HepG2 (cell line): ENCODE results near the gene RNF149. TPM values are rescaled to one million over a fixed set of nuclear protein-coding genes. Genes with fewer than 3 reads are reported as not detected.
A peak's percentile ranks its signal among the peaks of the same experiment; 100 is the strongest.

Source experiments
- ARNTL ChIP-seq: sonication (generic); formaldehyde crosslinking; IDR thresholded peaks from 2 replicates; pipeline ENCODE4 v1.4.0; 2020; ENCODE audit warnings: mild to moderate bottlenecking, missing genetic modification reagents
- HMGXB3 ChIP-seq: sonication (generic); formaldehyde crosslinking; IDR thresholded peaks from 2 replicates; pipeline ENCODE4 v1.4.0; 2020; ENCODE audit warnings: missing genetic modification reagents, borderline replicate concordance
- HOXA7 ChIP-seq: sonication (generic); formaldehyde crosslinking; IDR thresholded peaks from 2 replicates; pipeline ENCODE4 v1.8.1; 2022; ENCODE audit warnings: mild to moderate bottlenecking, missing genetic modification reagents, moderate library complexity
- KDM5A ChIP-seq: fragments of 200-600 bp; sonication (generic); IDR thresholded peaks from 2 replicates; pipeline ENCODE4 v1.7.0; 2018; ENCODE audit warnings: antibody characterized with exemption, mild to moderate bottlenecking, low read length, borderline replicate concordance
- RBAK ChIP-seq: sonication (generic); formaldehyde crosslinking; IDR thresholded peaks from 2 replicates; pipeline ENCODE4 v1.5.1; 2020; ENCODE audit warnings: mild to moderate bottlenecking, missing genetic modification reagents
- SATB2 ChIP-seq: sonication (generic); formaldehyde crosslinking; IDR thresholded peaks from 2 replicates; pipeline ENCODE4 v1.5.0; 2020; ENCODE audit warnings: missing genetic modification reagents
- TARDBP ChIP-seq: sonication (generic); formaldehyde crosslinking; IDR thresholded peaks from 2 replicates; pipeline ENCODE4 v1.8.0; 2022; ENCODE audit warnings: mild to moderate bottlenecking, missing genetic modification reagents
- WIZ ChIP-seq: sonication (generic); formaldehyde crosslinking; IDR thresholded peaks from 2 replicates; pipeline ENCODE4 v1.5.1; 2020; ENCODE audit warnings: mild to moderate bottlenecking, missing genetic modification reagents
- ZBTB21 ChIP-seq: sonication (generic); formaldehyde crosslinking; IDR thresholded peaks from 2 replicates; pipeline ENCODE4 v1.4.0; 2020; ENCODE audit warnings: missing genetic modification reagents
- ZBTB37 ChIP-seq: sonication (generic); formaldehyde crosslinking; IDR thresholded peaks from 2 replicates; pipeline ENCODE4 v1.4.0; 2020; ENCODE audit warnings: mild to moderate bottlenecking, missing genetic modification reagents
- ZNF556 ChIP-seq: sonication (generic); formaldehyde crosslinking; IDR thresholded peaks from 2 replicates; pipeline ENCODE4 v1.4.0; 2020; ENCODE audit warnings: mild to moderate bottlenecking, missing genetic modification reagents, borderline replicate concordance
- ZNF646 ChIP-seq: sonication (generic); formaldehyde crosslinking; IDR thresholded peaks from 2 replicates; pipeline ENCODE4 v1.9.0; 2021; ENCODE audit warnings: mild to moderate bottlenecking, missing genetic modification reagents
- ZNF761 ChIP-seq: sonication (generic); formaldehyde crosslinking; conservative IDR thresholded peaks from 2 replicates; pipeline ENCODE4 v1.4.0; 2020; ENCODE audit warnings: mild to moderate bottlenecking, missing genetic modification reagents
- ZNF776 ChIP-seq: sonication (generic); formaldehyde crosslinking; IDR thresholded peaks from 2 replicates; pipeline ENCODE4 v1.4.0; 2020; ENCODE audit warnings: mild to moderate bottlenecking, missing genetic modification reagents
- ZSCAN12 ChIP-seq: sonication (generic); formaldehyde crosslinking; IDR thresholded peaks from 2 replicates; pipeline ENCODE4 v1.9.0; 2021; ENCODE audit warnings: mild to moderate bottlenecking, missing genetic modification reagents
- ZSCAN29 ChIP-seq: sonication (generic); formaldehyde crosslinking; conservative IDR thresholded peaks from 2 replicates; pipeline ENCODE4 v1.4.0; 2020; ENCODE audit warnings: mild to moderate bottlenecking, missing genetic modification reagents
- ZSCAN30 ChIP-seq: sonication (generic); formaldehyde crosslinking; IDR thresholded peaks from 2 replicates; pipeline ENCODE4 v1.5.0; 2020; ENCODE audit warnings: mild to moderate bottlenecking, missing genetic modification reagents
- polyA plus RNA-seq, 8 experiments: library from polyadenylated mRNA; depleted of rRNA in 3 of 8; stranded (reverse) in 7 of 8; unstranded in 1 of 8; fragments of >200 nt; fragmentation: Illumina TruSeq in 4 of 8; extraction: Trizol in 4 of 8; gene quantifications; 2 replicates each; pipeline versions ENCODE4 v1.2.1 to v1.2.3, GENCODE V29; 2011 to 2016; ENCODE audit warnings: low read depth in 4 of 8, missing spikeins in 1 of 8, mixed read lengths in 1 of 8; ENCODE audit not compliant: insufficient read depth in 1 of 8
- total RNA-seq, 5 experiments: library from RNA; depleted of rRNA; stranded (reverse); fragments of >200 nt; fragmentation: Illumina TruSeq; extraction: Trizol; gene quantifications; 2 replicates each; pipeline ENCODE4 v1.2.3, GENCODE V29; 2016; ENCODE audit warnings: low read depth in 1 of 5

RNF149 gene
- total and polyA plus RNA-seq, 2 of the 13 experiments (the other 11 are each of a cell fraction or from before 2014, with no cell fraction given): 87.6 to 109 TPM

DNA sequence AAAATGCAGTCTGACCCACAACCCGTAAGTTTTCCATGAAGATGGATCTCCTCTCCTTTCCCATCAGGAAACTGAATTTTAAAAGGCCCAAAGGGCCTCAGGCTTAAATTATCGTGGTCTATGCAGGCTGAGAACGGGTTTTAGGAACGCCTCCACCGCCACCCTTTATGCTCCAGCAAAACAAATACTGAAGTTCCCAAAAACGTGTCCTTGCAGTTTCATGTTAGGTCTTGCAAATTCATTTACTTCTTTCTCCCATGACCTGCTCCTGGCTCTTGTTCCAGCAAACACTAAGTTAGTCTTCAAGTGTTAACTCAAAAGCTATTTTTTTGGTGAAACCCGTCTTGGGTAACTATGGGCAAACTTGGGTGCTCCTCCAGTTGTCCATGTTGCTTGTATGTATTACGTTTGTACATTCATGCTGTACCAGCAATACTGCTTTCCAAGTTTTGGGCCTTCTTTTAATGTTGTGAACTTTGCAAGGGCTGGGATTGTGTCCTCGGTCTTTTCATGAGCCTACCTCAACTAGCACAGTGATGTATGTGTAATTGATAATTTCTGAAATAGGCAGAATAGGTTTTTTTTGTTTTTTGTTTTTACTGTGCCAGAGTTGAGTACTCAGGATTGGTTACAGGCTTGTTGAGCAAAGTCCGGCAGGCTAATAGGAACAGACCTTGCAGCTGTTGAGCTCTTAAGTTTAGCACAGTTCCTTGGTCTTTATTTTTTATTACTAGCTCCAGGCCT is 1.8 kb upstream of the RNF149 start (continued):
- TF ChIP-seq ARNTL (no peak), SATB2 (no peak), TARDBP (no peak), HOXA7 (CRISPR knock-in tag) (no peak), ZNF646 (CRISPR knock-in tag) (no peak), WIZ (CRISPR knock-in tag) (0 out of 2 replicates have a peak, but pooled peaks have one; percentile 63), ZNF556 (CRISPR knock-in tag) (peak; percentile 37; the same call in 1 of the 2 replicates), ZNF761 (CRISPR knock-in tag) (0 out of 2 replicates have a peak, but pooled peaks have one; percentile 3), ZNF776 (CRISPR knock-in tag) (no peak), ZBTB21 (CRISPR knock-in tag) (no peak), ZSCAN29 (CRISPR knock-in tag) (peak; percentile 71; the same call in 1 of the 2 replicates), HMGXB3 (CRISPR knock-in tag) (no peak), ZSCAN12 (CRISPR knock-in tag) (no peak), KDM5A (no peak), ZBTB37 (no peak), ZSCAN30 (no peak), RBAK (CRISPR knock-in tag) (no peak)
